Ishikawa (cell line): ENCODE data around the gene REEP3.

Experiments used
- CEBPB ChIP-seq: IDR thresholded peaks from 2 replicates; pipeline ENCODE4 v1.6.1; 2012
- CREB1 ChIP-seq: IDR thresholded peaks from 2 replicates; pipeline ENCODE4 v1.6.1; 2012; ENCODE audit warnings: low read depth
- EGR1 ChIP-seq: IDR thresholded peaks from 2 replicates; pipeline ENCODE4 v1.6.1; 2012
- EP300 ChIP-seq: IDR thresholded peaks from 2 replicates; pipeline ENCODE4 v1.6.1; 2012; ENCODE audit warnings: borderline replicate concordance
- FOXM1 ChIP-seq: IDR thresholded peaks from 2 replicates; pipeline ENCODE4 v1.6.1; 2012; ENCODE audit warnings: low read depth, borderline replicate concordance
- MAX ChIP-seq: IDR thresholded peaks from 2 replicates; pipeline ENCODE4 v1.6.1; 2012
- NFIC ChIP-seq: IDR thresholded peaks from 2 replicates; pipeline ENCODE4 v1.6.1; 2012
- RAD21 ChIP-seq: IDR thresholded peaks from 2 replicates; pipeline ENCODE4 v1.6.1; 2012; ENCODE audit warnings: low read depth
- TAF1 ChIP-seq: IDR thresholded peaks from 2 replicates; pipeline ENCODE4 v1.6.1; 2012; ENCODE audit warnings: low read depth, mild to moderate bottlenecking
- TCF12 ChIP-seq: IDR thresholded peaks from 2 replicates; pipeline ENCODE4 v1.6.1; 2012; ENCODE audit warnings: low read depth
- TEAD4 ChIP-seq: IDR thresholded peaks from 2 replicates; pipeline ENCODE4 v1.6.1; 2012
- YY1 ChIP-seq: IDR thresholded peaks from 2 replicates; pipeline ENCODE4 v1.6.1; 2012; ENCODE audit warnings: low read depth
- ZBTB7A ChIP-seq: IDR thresholded peaks from 2 replicates; pipeline ENCODE4 v1.6.1; 2012; ENCODE audit warnings: low read depth
- TF ChIP-seq, protein P1 (sequence below): IDR thresholded peaks from 2 replicates; pipeline ENCODE4 v1.6.1; 2012; ENCODE audit warnings: low read depth, mild to moderate bottlenecking
- TF ChIP-seq, protein P2 (sequence below): IDR thresholded peaks from 2 replicates; pipeline ENCODE4 v1.6.1; 2012

The REEP3 gene

GRCh38 chr10:63596924-63597323 is 75.7 kb downstream of the REEP3 start:
- TF ChIP-seq TCF12, result no peak
- no peak for TF ChIP-seq CREB1
- no peak for TF ChIP-seq NFIC
- TF ChIP-seq, protein P1, sequence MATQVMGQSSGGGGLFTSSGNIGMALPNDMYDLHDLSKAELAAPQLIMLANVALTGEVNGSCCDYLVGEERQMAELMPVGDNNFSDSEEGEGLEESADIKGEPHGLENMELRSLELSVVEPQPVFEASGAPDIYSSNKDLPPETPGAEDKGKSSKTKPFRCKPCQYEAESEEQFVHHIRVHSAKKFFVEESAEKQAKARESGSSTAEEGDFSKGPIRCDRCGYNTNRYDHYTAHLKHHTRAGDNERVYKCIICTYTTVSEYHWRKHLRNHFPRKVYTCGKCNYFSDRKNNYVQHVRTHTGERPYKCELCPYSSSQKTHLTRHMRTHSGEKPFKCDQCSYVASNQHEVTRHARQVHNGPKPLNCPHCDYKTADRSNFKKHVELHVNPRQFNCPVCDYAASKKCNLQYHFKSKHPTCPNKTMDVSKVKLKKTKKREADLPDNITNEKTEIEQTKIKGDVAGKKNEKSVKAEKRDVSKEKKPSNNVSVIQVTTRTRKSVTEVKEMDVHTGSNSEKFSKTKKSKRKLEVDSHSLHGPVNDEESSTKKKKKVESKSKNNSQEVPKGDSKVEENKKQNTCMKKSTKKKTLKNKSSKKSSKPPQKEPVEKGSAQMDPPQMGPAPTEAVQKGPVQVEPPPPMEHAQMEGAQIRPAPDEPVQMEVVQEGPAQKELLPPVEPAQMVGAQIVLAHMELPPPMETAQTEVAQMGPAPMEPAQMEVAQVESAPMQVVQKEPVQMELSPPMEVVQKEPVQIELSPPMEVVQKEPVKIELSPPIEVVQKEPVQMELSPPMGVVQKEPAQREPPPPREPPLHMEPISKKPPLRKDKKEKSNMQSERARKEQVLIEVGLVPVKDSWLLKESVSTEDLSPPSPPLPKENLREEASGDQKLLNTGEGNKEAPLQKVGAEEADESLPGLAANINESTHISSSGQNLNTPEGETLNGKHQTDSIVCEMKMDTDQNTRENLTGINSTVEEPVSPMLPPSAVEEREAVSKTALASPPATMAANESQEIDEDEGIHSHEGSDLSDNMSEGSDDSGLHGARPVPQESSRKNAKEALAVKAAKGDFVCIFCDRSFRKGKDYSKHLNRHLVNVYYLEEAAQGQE, result no peak
- no peak for TF ChIP-seq EP300
- no peak for TF ChIP-seq MAX
- no peak for TF ChIP-seq RAD21
- TF ChIP-seq ZBTB7A, result no peak
- no peak for TF ChIP-seq CEBPB
- TF ChIP-seq FOXM1, result no peak
- no peak for TF ChIP-seq YY1
- no peak for TF ChIP-seq EGR1
- TF ChIP-seq, protein P2, sequence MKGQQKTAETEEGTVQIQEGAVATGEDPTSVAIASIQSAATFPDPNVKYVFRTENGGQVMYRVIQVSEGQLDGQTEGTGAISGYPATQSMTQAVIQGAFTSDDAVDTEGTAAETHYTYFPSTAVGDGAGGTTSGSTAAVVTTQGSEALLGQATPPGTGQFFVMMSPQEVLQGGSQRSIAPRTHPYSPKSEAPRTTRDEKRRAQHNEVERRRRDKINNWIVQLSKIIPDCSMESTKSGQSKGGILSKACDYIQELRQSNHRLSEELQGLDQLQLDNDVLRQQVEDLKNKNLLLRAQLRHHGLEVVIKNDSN, result no peak
- no peak for TF ChIP-seq TAF1
- TF ChIP-seq TEAD4, result no peak

DNA sequence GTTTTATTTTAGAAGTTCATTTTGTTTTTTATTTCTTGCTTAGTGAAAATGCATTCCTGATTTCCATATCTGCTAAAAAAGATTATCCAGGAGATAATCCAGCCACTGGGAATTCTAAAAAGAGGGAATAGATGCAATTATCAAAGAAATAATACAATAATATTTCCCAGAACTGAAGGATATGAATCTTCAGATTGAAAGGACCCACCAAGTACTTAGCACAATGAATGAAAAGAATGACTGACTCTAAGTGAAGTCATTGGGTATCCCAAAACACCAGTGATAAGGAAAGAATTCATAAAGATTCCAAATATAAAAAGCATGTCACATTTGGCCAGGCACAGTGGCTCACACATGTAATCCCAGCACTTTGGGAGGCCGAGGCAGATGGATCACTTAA is 79.3 kb downstream of the REEP3 start:
- TF ChIP-seq TAF1, result no peak
- TF ChIP-seq EGR1, result no peak
- TF ChIP-seq, protein P2, result no peak
- no peak for TF ChIP-seq ZBTB7A
- no peak for TF ChIP-seq CREB1
- no peak for TF ChIP-seq TEAD4
- TF ChIP-seq, protein P1, result no peak
- TF ChIP-seq MAX, result no peak
- TF ChIP-seq YY1, result no peak
- TF ChIP-seq RAD21, result no peak
- TF ChIP-seq FOXM1, result no peak
- TF ChIP-seq EP300, result no peak
- TF ChIP-seq CEBPB, result no peak
- TF ChIP-seq NFIC, result no peak

- TF ChIP-seq, protein P2, result no peak
- TF ChIP-seq YY1, result no peak
- no peak for TF ChIP-seq NFIC
- TF ChIP-seq CEBPB, result no peak
- no peak for TF ChIP-seq RAD21
- TF ChIP-seq TEAD4, result no peak
- TF ChIP-seq CREB1, result no peak
- TF ChIP-seq ZBTB7A, result no peak
- no peak for TF ChIP-seq TCF12
- TF ChIP-seq TAF1, result no peak
- no peak for TF ChIP-seq EGR1
- no peak for TF ChIP-seq MAX
- TF ChIP-seq, protein P1, result no peak
Observed at GRCh38 chr10:63603709-63604445, 82.7 kb downstream of the REEP3 start.
